ENCODE results near the gene EIF1AD. TPM values are rescaled to one million over a fixed set of nuclear protein-coding genes. Genes with fewer than 3 reads are reported as not detected.

Gene EIF1AD
- total RNA-seq, 2 experiments from 2014 or later, result 31.2 to 31.7 TPM

DNA sequence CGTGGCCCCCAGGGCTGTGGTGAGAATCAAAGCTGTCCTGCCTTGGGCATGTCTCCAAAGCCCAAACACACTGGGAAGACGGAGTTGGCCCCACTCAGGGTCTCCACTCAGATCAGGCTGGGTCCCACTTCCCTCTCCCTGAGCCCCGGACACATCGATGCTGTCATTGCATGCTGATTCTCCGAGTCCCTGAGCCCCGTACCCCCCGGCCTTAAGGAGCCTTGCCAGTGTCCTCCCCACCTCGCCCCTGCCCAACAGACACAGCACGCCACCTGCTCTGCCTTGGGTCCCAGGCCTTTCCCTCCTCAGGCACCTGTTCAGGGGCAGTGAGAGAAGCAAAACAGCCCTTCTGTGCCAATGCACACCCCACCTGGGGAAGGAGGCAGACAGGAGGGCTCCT is 14.6 kb downstream of the EIF1AD start:
- intact Hi-C loops (cut with micrococcal nuclease), result no loop called here

DNA sequence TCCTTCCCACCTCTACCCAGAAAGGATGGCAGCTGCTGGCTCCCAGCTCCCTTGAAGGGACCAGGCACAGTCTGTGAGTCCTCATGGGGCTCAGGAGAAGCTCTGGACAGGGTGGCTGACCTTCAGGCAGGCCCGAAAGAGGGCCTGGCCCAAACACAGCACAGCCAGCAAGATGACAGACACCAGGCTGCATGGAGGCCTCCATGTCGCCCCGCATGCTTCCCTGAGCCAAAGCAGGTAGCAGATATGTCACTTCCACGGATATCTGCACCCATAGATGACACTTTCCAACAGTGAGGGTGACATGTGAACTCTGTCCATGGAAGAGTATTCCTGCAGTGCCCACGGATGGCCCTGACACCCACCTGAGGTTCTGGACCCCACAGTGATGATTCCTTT is 18.4 kb downstream of the EIF1AD start:
- H3K9me3 Mint-ChIP-seq, result no peaks in the 10 kb centered on the region
- no peaks in the 10 kb centered on the region for H3K4me1 Mint-ChIP-seq (ENCODE audit: low read depth)
- H3K4me3 Mint-ChIP-seq, result no peak overlapping the region
- no peak for DNase-seq
- peaks cover 4% of the 10 kb centered on the region for H3K36me3 Mint-ChIP-seq (ENCODE audit: low read depth)
- CTCF ChIA-PET, result interaction anchor here (1.0 kb wide), 1 partner anchor 99 kb away, joined by 4 read pairs; no protein-coding TSS in a partner anchor
- H3K27me3 Mint-ChIP-seq (ENCODE audit: low read depth), result no peaks in the 10 kb centered on the region
- no peak overlapping the region for H3K27ac Mint-ChIP-seq
- intact Hi-C loops (cut with micrococcal nuclease), result no loop called here

More for the DNA sequence above, 14.6 kb downstream of the EIF1AD start:
- DNase-seq, result no peak
- Mint-ChIP-seq H3K9me3 (no peaks in the 10 kb centered on the region), H3K4me1 (ENCODE audit: low read depth) (peaks cover 4% of the 10 kb centered on the region), H3K4me3 (no peak overlapping the region), H3K27ac (no peak overlapping the region), H3K27me3 (ENCODE audit: low read depth) (no peaks in the 10 kb centered on the region), H3K36me3 (ENCODE audit: low read depth) (peaks cover 8% of the 10 kb centered on the region)
- CTCF ChIA-PET, result interaction anchor here (8.7 kb wide), 1 partner anchor 98 kb away, joined by 113 read pairs; the partner anchor contains the start of genes CCDC85B and FIBP

DNA sequence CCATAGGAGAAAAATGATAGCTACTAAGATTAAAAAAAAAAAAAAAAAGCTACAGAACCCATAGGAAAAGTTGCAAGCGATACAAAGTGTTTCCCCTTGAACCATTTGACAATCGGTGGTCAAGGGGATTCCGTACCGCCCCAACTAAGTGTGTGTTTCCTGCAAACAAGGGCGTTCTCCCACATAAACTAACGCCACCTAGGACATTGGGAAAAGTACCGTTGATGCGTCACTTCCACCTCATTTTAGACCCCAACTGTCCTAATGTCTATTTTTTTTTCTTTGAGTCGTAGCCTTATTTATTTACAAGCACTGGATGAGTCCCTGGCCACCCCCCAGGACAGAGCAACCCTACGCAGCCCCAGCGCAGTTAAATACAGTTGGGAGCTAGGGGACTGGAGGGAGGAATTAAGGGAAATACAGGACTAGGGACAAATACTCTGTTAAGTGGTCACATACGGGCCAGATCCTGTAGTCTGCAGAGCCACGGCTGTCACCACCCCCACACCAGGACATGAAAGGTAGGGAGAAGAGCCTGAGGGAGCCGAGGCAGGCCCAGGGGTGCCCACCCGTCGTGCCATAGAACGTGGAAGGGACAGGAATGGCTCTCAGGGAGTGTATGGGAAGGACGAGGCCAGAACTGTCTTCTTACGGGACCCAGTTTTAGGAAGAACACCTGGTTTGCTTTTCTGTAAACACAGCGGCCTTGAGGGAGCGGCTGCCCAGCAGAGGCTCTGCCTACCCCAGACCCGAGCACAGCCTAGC is 19.0 kb downstream of the EIF1AD start:
- Mint-ChIP-seq H3K4me1 (ENCODE audit: low read depth) (no peaks in the 10 kb centered on the region), H3K27ac (no peak overlapping the region), H3K4me3 (no peak overlapping the region), H3K36me3 (ENCODE audit: low read depth) (peaks cover 6% of the 10 kb centered on the region), H3K9me3 (no peaks in the 10 kb centered on the region), H3K27me3 (ENCODE audit: low read depth) (no peaks in the 10 kb centered on the region)
- intact Hi-C loops (cut with micrococcal nuclease), result no loop called here
- DNase-seq, result no peak
- CTCF ChIA-PET, result interaction anchor here (0.6 to 1.0 kb wide), 2 partner anchors 17 to 98 kb away, joined by 3 to 4 read pairs; no protein-coding TSS in a partner anchor

DNA sequence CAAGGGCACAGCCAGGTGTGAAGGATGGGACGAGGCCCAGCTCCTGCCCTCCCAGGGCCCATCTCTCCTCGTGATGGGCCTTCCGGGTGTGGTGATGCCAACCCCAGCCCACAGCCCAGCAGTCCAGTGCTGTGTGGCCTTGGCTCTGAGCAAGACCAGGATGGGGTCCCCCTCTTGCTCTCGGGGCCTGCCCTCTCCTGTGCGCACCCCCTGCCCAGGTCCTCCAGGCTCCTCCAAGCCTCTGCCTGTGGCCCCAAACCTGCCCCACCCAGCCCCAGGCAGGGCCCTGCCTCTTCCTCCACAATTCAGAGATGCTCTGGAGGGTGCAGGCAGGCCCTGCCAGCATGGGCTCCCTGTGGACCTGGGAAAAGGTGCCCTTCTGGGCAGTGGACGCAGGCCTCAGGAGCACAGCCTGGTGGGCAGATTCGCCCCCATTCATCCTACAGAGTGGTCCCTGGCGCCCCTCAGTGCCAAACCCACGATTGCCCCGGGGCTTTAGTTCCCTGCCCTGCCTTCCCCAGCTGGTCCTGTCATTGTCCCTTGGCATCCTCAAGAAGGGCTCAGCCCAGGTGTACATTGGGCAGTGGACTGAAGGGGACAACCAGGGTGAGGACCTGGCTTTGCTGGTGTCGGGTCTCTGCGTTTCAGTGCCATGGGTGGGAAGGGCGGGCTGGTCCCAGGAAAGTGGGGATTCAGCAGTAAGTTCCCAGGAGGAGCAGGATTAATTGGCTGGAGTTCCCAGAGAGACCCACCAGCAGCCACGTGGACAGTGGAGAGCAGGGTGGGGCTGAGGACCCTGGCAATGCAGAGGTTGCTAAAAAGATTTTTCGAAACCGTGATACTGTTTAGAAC is 19.8 kb downstream of the EIF1AD start:
- CTCF ChIA-PET, result interaction anchor here (0.6 to 1.0 kb wide), 2 partner anchors 18 to 97 kb away, joined by 3 to 4 read pairs; no protein-coding TSS in a partner anchor
- H3K27ac Mint-ChIP-seq, result no peak overlapping the region

GRCh38 chr11:65981101-65981740 is 20.7 kb downstream of the EIF1AD start:
- H3K9me3 Mint-ChIP-seq, result no peaks in the 10 kb centered on the region
- DNase-seq, result no peak
- CTCF ChIA-PET, result no interaction called here
- H3K36me3 Mint-ChIP-seq (ENCODE audit: low read depth), result peaks cover 13% of the 10 kb centered on the region
- intact Hi-C loops (cut with micrococcal nuclease), result no loop called here
- no peak overlapping the region for H3K27ac Mint-ChIP-seq
- H3K4me3 Mint-ChIP-seq, result no peak overlapping the region
- no peaks in the 10 kb centered on the region for H3K27me3 Mint-ChIP-seq (ENCODE audit: low read depth)
- H3K4me1 Mint-ChIP-seq (ENCODE audit: low read depth), result no peaks in the 10 kb centered on the region

More for the DNA sequence above, 19.8 kb downstream of the EIF1AD start:
- no peaks in the 10 kb centered on the region for H3K9me3 Mint-ChIP-seq
- H3K4me1 Mint-ChIP-seq (ENCODE audit: low read depth), result no peaks in the 10 kb centered on the region
- DNase-seq, result no peak
- intact Hi-C loops (cut with micrococcal nuclease), result no loop called here
- no peak overlapping the region for H3K4me3 Mint-ChIP-seq
- no peaks in the 10 kb centered on the region for H3K27me3 Mint-ChIP-seq (ENCODE audit: low read depth)
- peaks cover 8% of the 10 kb centered on the region for H3K36me3 Mint-ChIP-seq (ENCODE audit: low read depth)

GRCh38 chr11:65979261-65979759 is 22.6 kb downstream of the EIF1AD start:
- intact Hi-C loops (cut with micrococcal nuclease), result no loop called here
- Mint-ChIP-seq H3K4me1 (ENCODE audit: low read depth) (no peaks in the 10 kb centered on the region), H3K9me3 (no peaks in the 10 kb centered on the region), H3K27me3 (ENCODE audit: low read depth) (no peaks in the 10 kb centered on the region), H3K36me3 (ENCODE audit: low read depth) (peaks cover 19% of the 10 kb centered on the region), H3K27ac (no peak overlapping the region), H3K4me3 (no peak overlapping the region)
- no peak for DNase-seq
- CTCF ChIA-PET, result no interaction called here

- intact Hi-C loops (cut with micrococcal nuclease), result no loop called here
- H3K4me3 Mint-ChIP-seq, result no peak overlapping the region
- H3K27ac Mint-ChIP-seq, result no peak overlapping the region
- H3K9me3 Mint-ChIP-seq, result no peaks in the 10 kb centered on the region
- no peaks in the 10 kb centered on the region for H3K4me1 Mint-ChIP-seq (ENCODE audit: low read depth)
- no peak for DNase-seq
- H3K27me3 Mint-ChIP-seq (ENCODE audit: low read depth), result no peaks in the 10 kb centered on the region
- peaks cover 21% of the 10 kb centered on the region for H3K36me3 Mint-ChIP-seq (ENCODE audit: low read depth)
- CTCF ChIA-PET, result no interaction called here
These were observed 23.3 kb downstream of the EIF1AD start for GRCh38 chr11:65978391-65979238.

DNA sequence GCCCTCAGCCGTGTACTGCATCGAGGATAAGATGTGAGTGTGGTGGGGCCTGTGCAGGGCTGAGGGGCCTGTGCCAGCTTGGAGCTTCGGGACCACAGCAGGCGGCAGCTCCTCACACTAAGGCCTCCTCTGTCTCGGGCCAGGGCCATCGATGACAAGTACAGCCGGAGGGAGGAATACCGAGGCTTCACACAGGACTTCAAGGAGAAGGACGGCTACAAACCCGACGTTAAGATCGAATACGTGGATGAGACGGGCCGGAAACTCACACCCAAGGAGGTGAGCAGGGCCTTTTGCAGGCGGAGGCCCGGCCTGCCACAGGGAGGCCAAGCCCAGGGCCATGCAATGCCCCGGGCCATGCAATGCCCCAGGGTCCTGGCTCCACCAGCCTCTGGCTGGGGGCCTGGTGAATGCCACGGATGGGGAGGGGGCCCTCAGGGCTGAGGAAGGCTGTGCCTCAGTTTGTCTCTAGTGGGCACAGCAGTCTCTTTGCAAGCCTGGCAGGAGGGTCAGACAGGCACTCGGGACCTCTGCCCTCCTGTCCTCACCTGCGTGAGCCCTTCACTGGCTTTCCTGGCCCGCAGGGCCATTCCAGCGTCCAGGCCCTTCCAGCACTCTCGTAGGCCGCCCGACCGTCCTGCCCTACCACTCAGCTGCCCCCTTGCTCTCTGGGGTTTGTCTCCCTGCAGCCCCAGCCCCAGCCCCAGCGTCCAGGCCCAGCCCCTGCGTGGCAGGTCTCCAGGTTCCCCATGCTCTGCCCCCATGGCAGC is 24.2 kb downstream of the EIF1AD start:
- Mint-ChIP-seq H3K9me3 (no peaks in the 10 kb centered on the region), H3K4me1 (ENCODE audit: low read depth) (no peaks in the 10 kb centered on the region), H3K27ac (no peak overlapping the region), H3K36me3 (ENCODE audit: low read depth) (peaks cover 25% of the 10 kb centered on the region), H3K27me3 (ENCODE audit: low read depth) (no peaks in the 10 kb centered on the region), H3K4me3 (no peak overlapping the region)
- intact Hi-C loops (cut with micrococcal nuclease), result no loop called here
- no peak for DNase-seq
- CTCF ChIA-PET, result no interaction called here

- intact Hi-C loops (cut with micrococcal nuclease), result no loop called here
- Mint-ChIP-seq H3K36me3 (ENCODE audit: low read depth) (peaks cover 29% of the 10 kb centered on the region), H3K27ac (no peak overlapping the region), H3K9me3 (no peaks in the 10 kb centered on the region), H3K27me3 (ENCODE audit: low read depth) (no peaks in the 10 kb centered on the region), H3K4me1 (ENCODE audit: low read depth) (no peaks in the 10 kb centered on the region), H3K4me3 (no peak overlapping the region)
- no peak for DNase-seq
- CTCF ChIA-PET, result no interaction called here
These were observed 25.5 kb downstream of the EIF1AD start for GRCh38 chr11:65976216-65977176.

- H3K36me3 Mint-ChIP-seq (ENCODE audit: low read depth), result peaks cover 29% of the 10 kb centered on the region
- H3K4me1 Mint-ChIP-seq (ENCODE audit: low read depth), result no peaks in the 10 kb centered on the region
- H3K27me3 Mint-ChIP-seq (ENCODE audit: low read depth), result no peaks in the 10 kb centered on the region
- intact Hi-C loops (cut with micrococcal nuclease), result no loop called here
- H3K4me3 Mint-ChIP-seq, result no peak overlapping the region
- H3K9me3 Mint-ChIP-seq, result no peaks in the 10 kb centered on the region
- no peak for DNase-seq
- no peak overlapping the region for H3K27ac Mint-ChIP-seq
- CTCF ChIA-PET, result interaction anchor here (1.2 kb wide), 1 partner anchor 90 kb away, joined by 6 read pairs; no protein-coding TSS in a partner anchor
These were observed 26.2 kb downstream of the EIF1AD start for GRCh38 chr11:65975771-65976170.
